ENCODE results near the gene PCBP3.

DNA sequence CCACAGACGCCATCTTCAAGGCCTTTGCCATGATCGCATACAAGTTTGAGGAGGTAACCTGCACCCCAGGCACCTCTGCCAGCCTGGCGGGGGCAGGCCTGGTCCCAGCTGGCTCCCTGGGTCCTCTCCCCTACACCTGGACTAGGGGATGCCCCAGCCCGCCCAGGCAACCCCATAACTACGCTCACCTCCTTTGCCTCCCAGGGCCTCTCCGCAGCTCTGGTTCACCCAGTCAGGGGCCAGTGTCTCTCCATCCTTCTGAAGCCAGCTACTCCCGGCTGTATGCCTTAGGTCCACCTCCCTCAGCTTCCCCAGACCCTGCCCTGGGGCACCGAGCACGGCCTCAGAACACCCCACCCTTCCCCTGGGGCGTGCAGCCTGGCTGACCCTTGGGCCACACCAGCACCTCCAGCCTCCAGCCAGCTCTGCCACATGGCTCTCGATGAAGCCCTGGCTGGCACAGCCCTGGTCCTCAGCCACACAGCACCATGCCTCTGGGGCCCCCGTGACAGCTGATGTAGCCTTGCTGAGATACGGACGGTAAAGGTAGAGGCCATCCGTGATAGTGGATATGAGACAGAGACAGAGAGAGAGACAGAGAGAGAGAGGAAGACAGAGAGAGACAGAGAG is 257.7 kb downstream of the PCBP3 start:
- TF ChIP-seq EZH2 (IDR thresholded peaks at IDR 0.05) = no peak
- TF ChIP-seq, protein P1, sequence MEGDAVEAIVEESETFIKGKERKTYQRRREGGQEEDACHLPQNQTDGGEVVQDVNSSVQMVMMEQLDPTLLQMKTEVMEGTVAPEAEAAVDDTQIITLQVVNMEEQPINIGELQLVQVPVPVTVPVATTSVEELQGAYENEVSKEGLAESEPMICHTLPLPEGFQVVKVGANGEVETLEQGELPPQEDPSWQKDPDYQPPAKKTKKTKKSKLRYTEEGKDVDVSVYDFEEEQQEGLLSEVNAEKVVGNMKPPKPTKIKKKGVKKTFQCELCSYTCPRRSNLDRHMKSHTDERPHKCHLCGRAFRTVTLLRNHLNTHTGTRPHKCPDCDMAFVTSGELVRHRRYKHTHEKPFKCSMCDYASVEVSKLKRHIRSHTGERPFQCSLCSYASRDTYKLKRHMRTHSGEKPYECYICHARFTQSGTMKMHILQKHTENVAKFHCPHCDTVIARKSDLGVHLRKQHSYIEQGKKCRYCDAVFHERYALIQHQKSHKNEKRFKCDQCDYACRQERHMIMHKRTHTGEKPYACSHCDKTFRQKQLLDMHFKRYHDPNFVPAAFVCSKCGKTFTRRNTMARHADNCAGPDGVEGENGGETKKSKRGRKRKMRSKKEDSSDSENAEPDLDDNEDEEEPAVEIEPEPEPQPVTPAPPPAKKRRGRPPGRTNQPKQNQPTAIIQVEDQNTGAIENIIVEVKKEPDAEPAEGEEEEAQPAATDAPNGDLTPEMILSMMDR (IDR thresholded peaks at IDR 0.05) = no peak
